Nephron (organoid): ENCODE measurements around the gene LPP.

Experiments
- H3K27ac Mint-ChIP-seq, 3 experiments: 2 replicates each; pipeline ENCODE4 v1.8.0; 2020; ENCODE audit warnings: mixed read lengths in 3 of 3, mild to moderate bottlenecking in 2 of 3, moderate library complexity in 1 of 3
- H3K27me3 Mint-ChIP-seq: 2 replicates; pipeline ENCODE4 v1.8.0; 2021; ENCODE audit warnings: low read depth, mild to moderate bottlenecking, moderate library complexity, mixed read lengths
- H3K36me3 Mint-ChIP-seq: 2 replicates; pipeline ENCODE4 v1.8.0; 2020; ENCODE audit warnings: low read depth, mixed read lengths
- H3K4me1 Mint-ChIP-seq: 2 replicates; pipeline ENCODE4 v1.8.0; 2020; ENCODE audit warnings: mixed read lengths
- H3K4me3 Mint-ChIP-seq, 3 experiments: 2 replicates each; pipeline ENCODE4 v1.8.0; 2020; ENCODE audit warnings: mild to moderate bottlenecking in 3 of 3, mixed read lengths in 3 of 3, moderate library complexity in 2 of 3
- H3K9me3 Mint-ChIP-seq: 2 replicates; pipeline ENCODE4 v1.8.0; 2020; ENCODE audit warnings: mixed read lengths
- CTCF ChIP-seq, 3 experiments: fragments of 200-600 bp; sonication (generic); IDR thresholded peaks; one replicate each; pipeline ENCODE4 v1.5.0; 2021; ENCODE audit warnings: antibody characterized with exemption in 3 of 3; ENCODE audit not compliant: unreplicated experiment in 3 of 3

Gene LPP

GRCh38 chr3:188295876-188296275 is 141.9 kb downstream of the LPP start:
- Mint-ChIP-seq H3K4me1 (peaks cover 47% of the 10 kb centered on the region), H3K36me3 (peaks cover 4% of the 10 kb centered on the region), H3K4me3 (no peak overlapping the region), H3K9me3 (no peaks in the 10 kb centered on the region), H3K27me3 (no peaks in the 10 kb centered on the region), H3K27ac (peak overlapping the region; percentile 2 to 30 (median 16))
- no peak for TF ChIP-seq CTCF (IDR thresholded peaks at IDR 0.05; ENCODE audit: unreplicated experiment in 3 of 3)

- Mint-ChIP-seq H3K27me3 (no peaks in the 10 kb centered on the region), H3K27ac (peak overlapping the region; percentile 2 to 40 (median 30)), H3K4me3 (no peak overlapping the region), H3K4me1 (peaks cover 52% of the 10 kb centered on the region), H3K36me3 (no peaks in the 10 kb centered on the region), H3K9me3 (no peaks in the 10 kb centered on the region)
- no peak for TF ChIP-seq CTCF (IDR thresholded peaks at IDR 0.05; ENCODE audit: unreplicated experiment in 3 of 3)
These were observed 143.0 kb downstream of the LPP start for GRCh38 chr3:188296761-188297612.

- Mint-ChIP-seq H3K36me3 (no peaks in the 10 kb centered on the region), H3K9me3 (no peaks in the 10 kb centered on the region), H3K4me1 (peaks cover 65% of the 10 kb centered on the region), H3K4me3 (no peak overlapping the region), H3K27ac (no peak overlapping the region), H3K27me3 (no peaks in the 10 kb centered on the region)
- TF ChIP-seq CTCF (IDR thresholded peaks at IDR 0.05; ENCODE audit: unreplicated experiment in 3 of 3): no peak
These were observed 144.6 kb downstream of the LPP start for GRCh38 chr3:188298585-188298984.

GRCh38 chr3:188299068-188299467 is 145.1 kb downstream of the LPP start:
- Mint-ChIP-seq H3K36me3 (no peaks in the 10 kb centered on the region), H3K4me1 (peaks cover 65% of the 10 kb centered on the region), H3K4me3 (no peak overlapping the region), H3K27me3 (no peaks in the 10 kb centered on the region), H3K9me3 (no peaks in the 10 kb centered on the region), H3K27ac (no peak overlapping the region)
- TF ChIP-seq CTCF (IDR thresholded peaks at IDR 0.05; ENCODE audit: unreplicated experiment in 3 of 3): no peak

GRCh38 chr3:188299708-188300107 is 145.8 kb downstream of the LPP start:
- Mint-ChIP-seq H3K4me1 (peaks cover 67% of the 10 kb centered on the region), H3K27ac (no peak overlapping the region), H3K9me3 (no peaks in the 10 kb centered on the region), H3K27me3 (no peaks in the 10 kb centered on the region), H3K4me3 (no peak overlapping the region), H3K36me3 (no peaks in the 10 kb centered on the region)
- TF ChIP-seq CTCF (IDR thresholded peaks at IDR 0.05; ENCODE audit: unreplicated experiment in 3 of 3): no peak

GRCh38 chr3:188301147-188301546 is 147.2 kb downstream of the LPP start:
- Mint-ChIP-seq H3K27ac (peak overlapping the region in 1 of 3 experiments; percentile 1), H3K4me1 (peaks cover 56% of the 10 kb centered on the region), H3K9me3 (no peaks in the 10 kb centered on the region), H3K27me3 (no peaks in the 10 kb centered on the region), H3K4me3 (no peak overlapping the region), H3K36me3 (peaks cover 4% of the 10 kb centered on the region)
- no peak for TF ChIP-seq CTCF (IDR thresholded peaks at IDR 0.05; ENCODE audit: unreplicated experiment in 3 of 3)
